Putamen (tissue), 1 donor: ENCODE results near the gene PDE4D.
"Not testable (repeated sequence)": the region's sequence is repeated elsewhere in the genome, so short reads cannot be mapped to it uniquely, and the experiment has no call there.

ENCODE experiments used
- DNase-seq: peaks from one replicate; pipeline ENCODE4 v3.0.0-alpha.2; 2016; ENCODE audit warnings: low spot score

The PDE4D gene

GRCh38 chr5:59466271-59466670, 427.3 kb downstream of the PDE4D start:
- no peak for DNase-seq

GRCh38 chr5:59464969-59465368, 428.6 kb downstream of the PDE4D start:
- DNase-seq = no peak

- DNase-seq = not testable (repeated sequence)
These were observed 429.8 kb downstream of the PDE4D start for GRCh38 chr5:59463618-59464166.

- DNase-seq = no peak
These were observed 430.6 kb downstream of the PDE4D start for GRCh38 chr5:59462956-59463355.

GRCh38 chr5:59460368-59461153, 433.0 kb downstream of the PDE4D start:
- no peak for DNase-seq

- DNase-seq = no peak
These were observed 434.4 kb downstream of the PDE4D start for GRCh38 chr5:59458966-59459729.

GRCh38 chr5:59458321-59458720, 435.2 kb downstream of the PDE4D start:
- DNase-seq = no peak

GRCh38 chr5:59449905-59450644, 443.5 kb downstream of the PDE4D start:
- no peak for DNase-seq

GRCh38 chr5:59446356-59446755, 447.2 kb downstream of the PDE4D start:
- DNase-seq = no peak

GRCh38 chr5:59445741-59446140, 447.8 kb downstream of the PDE4D start:
- no peak for DNase-seq

- no peak for DNase-seq
These were observed 454.2 kb downstream of the PDE4D start for GRCh38 chr5:59439303-59439702.

- DNase-seq = no peak
These were observed 456.4 kb downstream of the PDE4D start for GRCh38 chr5:59437176-59437575.

- DNase-seq = no peak
These were observed 457.0 kb downstream of the PDE4D start for GRCh38 chr5:59436364-59437148.

GRCh38 chr5:59433174-59433573, 460.4 kb downstream of the PDE4D start:
- no peak for DNase-seq

GRCh38 chr5:59430066-59430685, 463.4 kb downstream of the PDE4D start:
- DNase-seq = no peak

- DNase-seq = no peak
These were observed 465.1 kb downstream of the PDE4D start for GRCh38 chr5:59428391-59428790.

GRCh38 chr5:59424515-59424914, 469.0 kb downstream of the PDE4D start:
- DNase-seq = no peak

- DNase-seq = no peak
These were observed 470.5 kb downstream of the PDE4D start for GRCh38 chr5:59423021-59423420.

GRCh38 chr5:59421986-59422941, 471.3 kb downstream of the PDE4D start:
- DNase-seq = no peak

- DNase-seq = no peak
These were observed 472.9 kb downstream of the PDE4D start for GRCh38 chr5:59420596-59420995.
